NB4 (cell line): ENCODE results near the gene TMEM38B.
A peak's percentile ranks its signal among the peaks of the same experiment; 100 is the strongest.
"Not testable (repeated sequence)": the region's sequence is repeated elsewhere in the genome, so short reads cannot be mapped to it uniquely, and the experiment has no call there.

ENCODE experiments used
- DNase-seq: peaks from one replicate; pipeline ENCODE4 v3.0.0; 2010; ENCODE audit warnings: low read depth
- H3K4me3 ChIP-seq: one replicate; pipeline ENCODE4 v1.5.1; 2011; ENCODE audit warnings: mild to moderate bottlenecking, low read depth, low read length, moderate library complexity
- CTCF ChIP-seq: IDR thresholded peaks from one replicate; pipeline ENCODE4 v1.5.1; 2012; ENCODE audit warnings: low read depth, low read length
- MYC ChIP-seq: IDR thresholded peaks from 2 replicates; pipeline ENCODE4 v1.6.1; 2011; ENCODE audit warnings: low read depth, low read length
- POLR2A ChIP-seq: IDR thresholded peaks from 2 replicates; pipeline ENCODE4 v1.6.1; 2011; ENCODE audit warnings: mild to moderate bottlenecking; ENCODE audit not compliant: insufficient read length; ENCODE audit errors: extremely low read depth
- TF ChIP-seq, protein P1 (sequence below): IDR thresholded peaks from 2 replicates; pipeline ENCODE4 v1.6.1; 2011; ENCODE audit warnings: low read depth, low read length

The TMEM38B gene

GRCh38 chr9:105737205-105737604 lies 42.9 kb downstream of the TMEM38B start:
- TF ChIP-seq, protein P1, sequence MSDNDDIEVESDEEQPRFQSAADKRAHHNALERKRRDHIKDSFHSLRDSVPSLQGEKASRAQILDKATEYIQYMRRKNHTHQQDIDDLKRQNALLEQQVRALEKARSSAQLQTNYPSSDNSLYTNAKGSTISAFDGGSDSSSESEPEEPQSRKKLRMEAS, result no peak
- TF ChIP-seq POLR2A, result no peak
- no peak for TF ChIP-seq CTCF
- TF ChIP-seq MYC, result no peak
- no peak for DNase-seq
- H3K4me3 ChIP-seq, result no peak overlapping the region

GRCh38 chr9:105742088-105742487 lies 47.7 kb downstream of the TMEM38B start:
- TF ChIP-seq CTCF, result no peak
- TF ChIP-seq, protein P1, result no peak
- TF ChIP-seq POLR2A, result no peak
- TF ChIP-seq MYC, result no peak
- no peak for DNase-seq
- no peak overlapping the region for H3K4me3 ChIP-seq

DNA sequence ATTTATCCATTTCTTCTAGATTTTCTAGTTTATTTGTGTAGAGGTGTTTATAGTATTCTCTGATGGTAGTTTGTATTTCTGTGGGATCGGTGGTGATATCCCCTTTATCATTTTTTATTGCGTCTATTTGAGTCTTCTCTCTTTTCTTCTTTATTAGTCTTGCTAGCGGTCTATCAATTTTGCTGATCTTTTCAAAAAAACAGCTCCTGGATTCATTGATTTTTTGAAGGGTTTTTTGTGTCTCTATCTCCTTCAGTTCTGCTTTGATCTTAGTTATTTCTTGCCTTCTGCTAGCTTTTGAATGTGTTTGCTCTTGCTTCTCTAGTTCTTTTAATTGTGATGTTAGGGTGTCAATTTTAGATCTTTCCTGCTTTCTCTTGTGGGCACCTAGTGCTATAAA lies 53.0 kb downstream of the TMEM38B start:
- H3K4me3 ChIP-seq, DNase-seq: not testable (repeated sequence)

GRCh38 chr9:105751761-105752160 lies 57.4 kb downstream of the TMEM38B start:
- H3K4me3 ChIP-seq, result no peak overlapping the region
- DNase-seq, result no peak
- TF ChIP-seq, protein P1, result no peak
- TF ChIP-seq POLR2A (no peak), CTCF (no peak), MYC (no peak)

GRCh38 chr9:105757496-105758251 lies 63.3 kb downstream of the TMEM38B start:
- no peak overlapping the region for H3K4me3 ChIP-seq
- peak; percentile 74 for DNase-seq
- TF ChIP-seq MYC, result no peak
- TF ChIP-seq, protein P1, result no peak
- TF ChIP-seq POLR2A, result no peak
- TF ChIP-seq CTCF, result no peak

GRCh38 chr9:105760053-105760452 lies 65.7 kb downstream of the TMEM38B start:
- H3K4me3 ChIP-seq, result no peak overlapping the region
- no peak for DNase-seq
- TF ChIP-seq POLR2A, result no peak
- TF ChIP-seq, protein P1, result no peak
- no peak for TF ChIP-seq MYC
- TF ChIP-seq CTCF, result no peak

DNA sequence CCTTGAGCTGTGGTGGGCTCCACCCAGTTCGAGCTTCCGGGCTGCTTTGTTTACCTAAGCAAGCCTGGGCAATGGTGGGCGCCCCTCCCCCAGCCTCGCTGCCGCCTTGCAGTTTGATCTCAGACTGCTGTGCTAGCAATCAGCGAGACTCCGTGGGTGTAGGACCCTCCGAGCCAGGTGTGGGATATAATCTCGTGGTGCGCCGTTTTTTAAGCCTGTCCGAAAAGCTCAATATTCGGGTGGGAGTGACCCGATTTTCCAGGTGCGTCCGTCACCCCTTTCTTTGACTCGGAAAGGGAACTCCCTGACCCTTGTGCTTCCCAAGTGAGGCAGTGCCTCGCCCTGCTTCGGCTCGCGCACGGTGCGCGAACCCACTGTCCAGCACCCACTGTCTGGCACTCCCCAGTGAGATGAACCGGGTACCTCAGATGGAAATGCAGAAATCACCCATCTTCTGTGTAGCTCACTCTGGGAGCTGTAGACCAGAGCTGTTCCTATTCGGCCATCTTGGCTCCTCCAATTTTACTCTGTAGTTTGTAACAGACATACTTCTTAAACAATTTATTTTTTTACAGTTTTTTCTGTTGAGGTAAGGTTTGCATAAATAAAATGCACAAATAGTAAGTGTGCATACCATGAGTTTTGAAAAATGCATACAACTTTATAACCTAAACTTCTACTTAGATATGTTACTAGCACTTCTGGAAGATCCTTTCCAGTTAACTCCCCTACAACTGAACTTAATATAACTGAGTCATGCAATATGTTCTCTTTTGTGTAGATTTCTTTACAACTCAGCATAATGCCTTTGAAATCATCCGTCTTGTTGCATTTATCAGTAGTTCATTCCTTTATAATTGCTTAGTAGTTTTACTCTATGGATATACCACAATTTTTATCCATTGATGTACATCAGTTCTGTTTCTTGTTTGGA lies 88.5 kb downstream of the TMEM38B start:
- H3K4me3 ChIP-seq, DNase-seq: not testable (repeated sequence)

- H3K4me3 ChIP-seq, DNase-seq: not testable (repeated sequence)
These were observed 89.1 kb downstream of the TMEM38B start for GRCh38 chr9:105783495-105783872.

DNA sequence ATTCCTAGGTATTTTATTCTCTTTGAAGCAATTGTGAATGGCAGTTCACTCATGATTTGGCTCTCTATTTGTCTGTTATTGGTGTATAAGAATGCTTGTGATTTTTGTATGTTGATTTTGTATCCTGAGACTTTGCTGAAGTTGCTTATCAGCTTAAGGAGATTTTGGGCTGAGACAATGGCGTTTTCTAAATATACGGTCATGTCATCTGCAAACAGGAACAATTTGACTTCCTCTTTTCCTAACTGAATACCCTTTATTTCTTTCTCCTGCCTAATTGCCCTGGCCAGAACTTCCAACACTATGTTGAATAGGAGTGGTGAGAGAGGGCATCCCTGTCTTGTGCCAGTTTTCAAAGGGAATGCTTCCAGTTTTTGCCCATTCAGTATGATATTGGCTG lies 92.5 kb downstream of the TMEM38B start:
- H3K4me3 ChIP-seq, DNase-seq: not testable (repeated sequence)
